Right lobe of liver (tissue), 6 donors: ENCODE results near the gene SLC15A1. TPM values are rescaled to one million over a fixed set of nuclear protein-coding genes. Genes with fewer than 3 reads are reported as not detected.

Source experiments
- ATAC-seq, 4 donors: fragments of 200-7000 bp; cut with Tn5 transposase; one replicate each; pipeline ENCODE4 v1.9.1; 2020; ENCODE audit warnings: mild to moderate bottlenecking in 4 of 4, moderate library complexity in 4 of 4
- DNase-seq, 3 donors: peaks; one replicate each; pipeline ENCODE4 v3.0.0-alpha.2; 2020
- H3K27ac ChIP-seq, 3 donors: fragments of 200-600 bp; one replicate each; pipeline ENCODE4 v1.8.0; 2022
- H3K27me3 ChIP-seq, 2 donors: fragments of 200-600 bp; one replicate each; pipeline ENCODE4 v1.8.0; 2022
- H3K36me3 ChIP-seq, 4 donors: fragments of 200-600 bp; sonication (generic) in 1 of 4; one replicate each; pipeline versions ENCODE4 v1.5.1 to v1.8.0; 2017 to 2022; ENCODE audit warnings: control low read depth in 1 of 4
- H3K4me1 ChIP-seq, 4 donors: fragments of 200-600 bp; sonication (generic) in 1 of 4; one replicate each; pipeline versions ENCODE4 v1.5.1 to v1.8.0; 2017 to 2022; ENCODE audit warnings: control low read depth in 1 of 4
- H3K4me3 ChIP-seq, 3 donors: fragments of 200-600 bp; one replicate each; pipeline ENCODE4 v1.8.0; 2022
- H3K9me3 ChIP-seq, 4 donors: fragments of 200-600 bp; sonication (generic) in 1 of 4; one replicate each; pipeline versions ENCODE4 v1.5.1 to v1.8.0; 2017 to 2022; ENCODE audit warnings: control low read depth in 1 of 4
- CTCF ChIP-seq, 4 donors: fragments of 200-600 bp in 3 of 4; fragments of 450-650 bp in 1 of 4; IDR thresholded peaks; one replicate each; pipeline versions ENCODE4 v1.5.1 to v1.8.0; 2016 to 2022; ENCODE audit warnings: antibody characterized with exemption in 4 of 4, mild to moderate bottlenecking in 2 of 4
- POLR2A ChIP-seq: fragments of 450-650 bp; IDR thresholded peaks from one replicate; pipeline ENCODE4 v1.6.1; 2017; ENCODE audit warnings: antibody characterized with exemption, mild to moderate bottlenecking
- WGBS: methylation state at CpG from one replicate; pipeline ENCODE4 v1.1.6; 2018; ENCODE audit warnings: low coverage, low lambda C conversion rate; ENCODE audit not compliant: insufficient coverage; ENCODE audit errors: missing lambda C conversion rate; 5-methylcytosine and 5-hydroxymethylcytosine counted together
- intact Hi-C, 2 donors: fragments of 100-400 bp; cut with DNase I; formaldehyde crosslinking; loops; one replicate each; pipeline versions ENCODE4 v1.11.2 to v1.14.1; 2022
- total RNA-seq, 6 experiments: library from RNA; depleted of rRNA in 2 of 6; stranded (reverse); fragments of >200 nt in 2 of 6; fragmentation: NEBNext Ultra II Directional in 3 of 6; extraction: Animal tissue kit (Norgen Biotek cat#: 25700) in 3 of 6; gene quantifications; one replicate each; pipeline versions ENCODE4 v1.1.0 to v1.2.4, GENCODE V29; 2016 to 2023
- donor health status: DM: no; HTN: yes; CAD: no.
- donor health status: DM: no; HTN: no; CAD: no.
- donor health status: DM: no; HTN: no; CAD: no.
- donor health status: DM: no; HTN: yes; CAD: no.
- donor health status: DM: no; HTN: yes; CAD: no.

Gene SLC15A1
- total RNA-seq, 6 experiments from 2014 or later: 13.5 to 26.8 (median 17.3) TPM

GRCh38 chr13:98741741-98742435 is 10.6 kb downstream of the SLC15A1 start:
- ATAC-seq (peak; percentile 68 to 81 (median 76)), DNase-seq (peak in 1 of 3 donors; percentile 79)
- WGBS: 38% methylated on average over 2 of the region's 14 CpGs
- H3K27me3 ChIP-seq: no peaks in the 10 kb centered on the region
- intact Hi-C loops: no loop called here
- peaks cover 0 to 22% (median 2%) of the 10 kb centered on the region in 4 donors for H3K4me1 ChIP-seq
- no peak for TF ChIP-seq CTCF (IDR thresholded peaks at IDR 0.05)
- no peak for TF ChIP-seq POLR2A
- no peaks in the 10 kb centered on the region for H3K36me3 ChIP-seq
- H3K9me3 ChIP-seq: no peaks in the 10 kb centered on the region
- H3K4me3 ChIP-seq: no peak overlapping the region
- H3K27ac ChIP-seq: no peak overlapping the region

- intact Hi-C loops: no loop called here
- 86% methylated on average over 2 of the region's 8 CpGs for WGBS
- Histone ChIP-seq H3K27me3 (no peaks in the 10 kb centered on the region), H3K4me3 (no peak overlapping the region), H3K36me3 (no peaks in the 10 kb centered on the region), H3K27ac (no peak overlapping the region), H3K4me1 (peaks cover 0 to 18% (median 0%) of the 10 kb centered on the region in 4 donors), H3K9me3 (no peaks in the 10 kb centered on the region)
- peak in 1 of 4 donors; percentile 31 for ATAC-seq
- TF ChIP-seq CTCF (IDR thresholded peaks at IDR 0.05) (no peak), POLR2A (no peak)
- DNase-seq: no peak
Measured at GRCh38 chr13:98740131-98740530, 12.3 kb downstream of the SLC15A1 start.

- WGBS: 43% methylated on average over 1 of the region's 1 CpG
- Histone ChIP-seq H3K9me3 (no peaks in the 10 kb centered on the region), H3K4me1 (peaks cover 0 to 14% (median 0%) of the 10 kb centered on the region in 4 donors), H3K36me3 (no peaks in the 10 kb centered on the region), H3K27me3 (no peaks in the 10 kb centered on the region), H3K27ac (no peak overlapping the region), H3K4me3 (no peak overlapping the region)
- ATAC-seq: no peak
- intact Hi-C loops: no loop called here
- DNase-seq: no peak
- TF ChIP-seq CTCF (IDR thresholded peaks at IDR 0.05) (no peak), POLR2A (no peak)
Measured at GRCh38 chr13:98738993-98739392, 13.5 kb downstream of the SLC15A1 start.

GRCh38 chr13:98738213-98738612 is 14.3 kb downstream of the SLC15A1 start:
- Histone ChIP-seq H3K36me3 (no peaks in the 10 kb centered on the region), H3K4me3 (no peak overlapping the region), H3K9me3 (no peaks in the 10 kb centered on the region), H3K27ac (no peak overlapping the region), H3K27me3 (no peaks in the 10 kb centered on the region), H3K4me1 (peaks cover 0 to 7% (median 0%) of the 10 kb centered on the region in 4 donors)
- TF ChIP-seq POLR2A (no peak), CTCF (IDR thresholded peaks at IDR 0.05) (no peak)
- DNase-seq: no peak
- intact Hi-C loops: no loop called here
- ATAC-seq: no peak

- WGBS: 31% methylated on average over 2 of the region's 3 CpGs
- ATAC-seq: no peak
- TF ChIP-seq POLR2A (no peak), CTCF (IDR thresholded peaks at IDR 0.05) (no peak)
- intact Hi-C loops: no loop called here
- no peak for DNase-seq
- Histone ChIP-seq H3K4me1 (no peaks in the 10 kb centered on the region), H3K9me3 (no peaks in the 10 kb centered on the region), H3K27ac (no peak overlapping the region), H3K4me3 (no peak overlapping the region), H3K36me3 (no peaks in the 10 kb centered on the region), H3K27me3 (no peaks in the 10 kb centered on the region)
Measured at GRCh38 chr13:98731925-98732324, 20.5 kb downstream of the SLC15A1 start.
